Activated CD8-positive, alpha-beta memory T cell treated with anti-CD3 and anti-CD28 coated beads for 1 hour (primary cell): ENCODE measurements around the gene ANO1.
"Not testable (repeated sequence)": the region's sequence is repeated elsewhere in the genome, so short reads cannot be mapped to it uniquely, and the experiment has no call there.

ENCODE experiments used
- DNase-seq, 2 donors: peaks; one replicate each; pipeline ENCODE4 v3.0.0-alpha.2; 2020; ENCODE audit warnings: low read depth in 1 of 2; ENCODE audit errors: extremely low read depth in 1 of 2

Gene ANO1

DNA sequence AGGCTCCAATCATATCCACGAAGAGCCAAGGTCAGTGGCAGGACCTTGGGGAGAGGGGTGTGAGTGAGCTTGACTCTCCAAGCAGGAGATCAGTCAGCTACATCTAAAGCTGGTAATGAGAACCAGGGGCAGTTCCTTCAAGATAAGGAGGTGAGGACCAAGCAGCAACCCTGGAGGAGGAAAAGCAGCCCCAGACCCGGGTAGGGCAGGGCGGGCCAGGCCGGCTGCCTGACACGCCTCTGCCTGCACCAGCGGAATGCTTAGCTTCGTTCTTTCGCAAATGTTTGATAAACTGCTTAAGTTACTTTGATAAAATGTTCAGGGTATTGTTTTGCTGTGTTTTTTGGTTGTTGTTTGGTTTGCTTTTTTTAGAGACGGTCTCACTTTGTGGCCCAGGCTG, 106.3 kb downstream of the ANO1 start:
- no peak for DNase-seq

DNA sequence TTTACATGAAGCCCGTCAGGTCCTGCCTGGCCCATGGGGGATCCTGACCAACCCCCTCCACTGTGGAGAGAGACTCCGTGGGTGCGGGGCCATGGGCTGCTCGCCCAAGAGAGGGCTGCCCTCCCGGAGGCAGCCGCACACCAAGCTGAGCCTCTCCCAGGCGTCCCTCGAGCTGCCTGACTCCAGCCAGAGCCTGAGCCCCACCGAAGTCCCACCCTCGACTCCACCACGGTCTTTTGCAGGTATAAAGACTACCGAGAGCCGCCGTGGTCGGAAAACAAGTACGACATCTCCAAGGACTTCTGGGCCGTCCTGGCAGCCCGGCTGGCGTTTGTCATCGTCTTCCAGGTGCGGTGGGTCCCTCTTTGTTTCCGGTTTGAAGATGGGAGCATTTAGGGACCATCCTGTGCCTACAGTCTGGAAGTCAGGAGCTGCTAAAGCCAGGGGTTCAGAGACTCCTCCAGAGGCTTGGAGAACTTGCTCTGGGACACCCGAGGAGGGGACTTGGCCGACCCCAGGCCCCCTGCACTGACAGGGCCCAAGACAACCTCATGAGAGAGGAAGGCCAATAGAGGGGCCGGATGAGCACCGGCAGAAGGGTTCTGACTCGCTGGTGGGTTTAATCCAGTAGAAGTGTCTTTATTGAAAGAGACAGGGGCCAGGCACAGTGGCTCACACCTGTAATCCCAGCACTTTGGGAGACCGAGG, 107.4 kb downstream of the ANO1 start:
- no peak for DNase-seq

DNA sequence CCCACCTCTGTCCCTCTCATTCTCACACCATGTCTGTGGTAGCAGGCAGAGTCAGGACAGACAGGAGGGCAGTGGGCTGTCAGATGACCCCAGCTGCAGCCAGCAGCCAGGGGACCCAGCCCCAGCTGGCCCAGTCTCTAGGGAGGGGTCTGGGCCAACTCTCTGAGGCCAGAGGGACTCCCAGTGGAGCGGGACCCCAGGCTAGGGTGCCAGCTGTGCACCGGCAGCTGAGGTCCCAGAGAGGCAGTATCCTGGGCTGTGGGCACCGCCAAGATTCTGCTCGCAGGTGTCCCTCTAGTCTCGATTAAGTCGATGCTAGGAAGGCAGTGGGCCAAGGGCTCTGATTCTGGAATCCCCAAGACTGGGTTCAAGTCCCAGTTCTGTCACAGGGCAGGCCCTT, 108.3 kb downstream of the ANO1 start:
- no peak for DNase-seq

DNA sequence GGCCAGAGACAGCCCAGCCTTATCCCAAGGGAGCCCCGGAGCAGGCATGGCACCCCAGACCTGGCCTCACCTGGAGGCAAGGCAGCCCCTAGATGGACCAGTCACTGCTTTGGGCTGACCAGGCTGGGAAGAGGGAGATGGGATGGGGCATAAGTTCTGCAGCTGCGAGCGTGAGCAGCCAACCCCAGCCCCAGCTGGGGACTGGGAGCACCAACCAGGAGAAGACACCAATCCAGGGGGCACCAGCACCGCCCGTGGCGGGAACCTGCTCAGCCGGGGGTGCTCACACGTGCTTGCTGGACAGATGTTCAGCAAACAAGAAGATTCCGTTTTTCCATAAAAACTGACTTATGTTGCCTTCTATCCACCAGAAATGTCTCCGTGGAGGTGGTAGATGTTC, 108.8 kb downstream of the ANO1 start:
- DNase-seq: no peak

DNA sequence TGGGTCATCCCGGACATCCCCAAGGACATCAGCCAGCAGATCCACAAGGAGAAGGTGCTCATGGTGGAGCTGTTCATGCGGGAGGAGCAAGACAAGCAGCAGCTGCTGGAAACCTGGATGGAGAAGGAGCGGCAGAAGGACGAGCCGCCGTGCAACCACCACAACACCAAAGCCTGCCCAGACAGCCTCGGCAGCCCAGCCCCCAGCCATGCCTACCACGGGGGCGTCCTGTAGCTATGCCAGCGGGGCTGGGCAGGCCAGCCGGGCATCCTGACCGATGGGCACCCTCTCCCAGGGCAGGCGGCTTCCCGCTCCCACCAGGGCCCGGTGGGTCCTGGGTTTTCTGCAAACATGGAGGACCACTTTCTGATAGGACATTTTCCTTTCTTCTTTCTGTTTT, 109.7 kb downstream of the ANO1 start:
- no peak for DNase-seq

DNA sequence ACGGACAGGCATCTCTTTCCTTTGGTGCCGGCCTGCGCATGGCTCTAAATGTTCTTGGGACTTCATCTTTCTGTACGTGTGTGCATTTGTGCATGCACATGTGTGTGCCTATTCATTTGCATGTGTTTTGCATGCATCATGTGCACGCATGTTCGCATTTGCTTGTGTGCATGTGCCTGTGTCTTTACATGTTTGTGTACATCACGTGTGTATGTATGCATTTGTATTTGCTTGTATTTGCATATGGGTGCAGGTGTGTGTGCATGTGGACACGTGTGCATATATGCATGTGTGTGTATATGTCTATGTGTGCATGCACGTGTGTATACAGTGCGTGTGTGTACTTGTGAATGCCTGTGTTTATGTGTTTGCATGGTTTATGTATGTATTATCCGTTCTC, 111.5 kb downstream of the ANO1 start:
- DNase-seq: no peak

DNA sequence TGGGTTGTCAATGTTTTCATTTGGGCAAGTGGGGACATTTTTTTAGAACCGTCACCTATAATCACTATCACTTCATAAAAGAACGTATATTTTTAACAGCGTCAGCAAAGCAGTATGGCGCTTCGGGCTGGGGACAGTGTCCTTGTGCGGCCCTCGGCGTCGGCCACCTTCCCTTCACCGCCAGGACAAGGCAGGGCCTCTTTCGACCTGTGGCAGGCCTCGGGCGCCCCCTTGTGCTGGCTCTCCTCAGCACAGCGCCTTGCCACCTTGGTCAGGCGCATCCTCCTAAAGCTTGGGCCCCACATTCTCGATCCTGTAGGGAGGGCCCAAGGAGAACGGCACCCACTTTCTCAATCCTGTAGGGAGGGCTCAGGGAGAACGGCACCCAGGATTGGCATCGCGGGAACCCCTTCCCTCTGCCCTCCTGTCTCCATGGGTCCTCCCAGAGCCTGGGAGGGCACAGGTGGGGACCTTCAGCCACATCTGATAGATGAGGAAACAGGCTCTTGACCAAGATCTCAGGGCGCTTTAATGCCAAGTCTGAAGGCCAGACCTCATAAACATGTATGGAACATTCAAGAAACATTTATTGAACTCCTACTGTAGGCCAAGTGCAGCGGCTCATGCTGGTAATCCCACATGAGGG, 113.5 kb downstream of the ANO1 start:
- DNase-seq: peak in 1 of 2 donors; percentile 24

DNA sequence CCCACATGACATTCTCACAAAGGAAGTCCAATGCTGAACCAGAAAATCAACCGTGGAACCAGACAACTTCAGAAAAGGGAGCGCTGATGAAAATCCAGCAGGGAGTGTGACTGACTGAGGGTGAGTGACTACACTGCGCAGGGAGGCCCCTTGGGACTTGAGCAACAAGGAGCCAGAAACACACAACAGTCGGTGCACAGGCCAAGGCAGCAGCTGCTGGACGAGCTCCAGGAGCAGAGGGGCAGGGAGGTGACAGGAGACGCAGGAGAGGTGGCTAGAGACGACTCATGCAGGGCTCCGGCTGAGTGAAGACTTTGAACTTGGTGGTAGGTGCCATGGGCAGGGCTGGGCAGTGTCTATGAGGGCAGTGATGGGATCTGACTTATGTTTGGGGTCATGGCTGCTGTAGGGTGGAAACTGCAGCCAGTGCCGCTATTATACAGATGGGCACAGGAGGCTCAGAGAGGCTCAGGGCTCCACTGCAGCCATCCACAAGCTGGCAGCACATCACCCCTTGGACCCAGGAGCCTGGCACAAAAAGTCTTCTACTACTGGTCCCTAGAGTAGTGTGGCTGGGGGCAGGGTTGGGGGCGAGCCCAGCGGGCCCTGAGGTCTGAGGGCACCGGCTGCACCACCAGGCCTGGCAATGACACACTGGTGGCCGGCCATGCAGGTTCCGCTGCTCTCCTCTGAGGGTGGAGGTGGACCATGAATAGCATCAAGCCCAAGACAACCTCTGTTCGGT, 114.7 kb downstream of the ANO1 start:
- DNase-seq: no peak

DNA sequence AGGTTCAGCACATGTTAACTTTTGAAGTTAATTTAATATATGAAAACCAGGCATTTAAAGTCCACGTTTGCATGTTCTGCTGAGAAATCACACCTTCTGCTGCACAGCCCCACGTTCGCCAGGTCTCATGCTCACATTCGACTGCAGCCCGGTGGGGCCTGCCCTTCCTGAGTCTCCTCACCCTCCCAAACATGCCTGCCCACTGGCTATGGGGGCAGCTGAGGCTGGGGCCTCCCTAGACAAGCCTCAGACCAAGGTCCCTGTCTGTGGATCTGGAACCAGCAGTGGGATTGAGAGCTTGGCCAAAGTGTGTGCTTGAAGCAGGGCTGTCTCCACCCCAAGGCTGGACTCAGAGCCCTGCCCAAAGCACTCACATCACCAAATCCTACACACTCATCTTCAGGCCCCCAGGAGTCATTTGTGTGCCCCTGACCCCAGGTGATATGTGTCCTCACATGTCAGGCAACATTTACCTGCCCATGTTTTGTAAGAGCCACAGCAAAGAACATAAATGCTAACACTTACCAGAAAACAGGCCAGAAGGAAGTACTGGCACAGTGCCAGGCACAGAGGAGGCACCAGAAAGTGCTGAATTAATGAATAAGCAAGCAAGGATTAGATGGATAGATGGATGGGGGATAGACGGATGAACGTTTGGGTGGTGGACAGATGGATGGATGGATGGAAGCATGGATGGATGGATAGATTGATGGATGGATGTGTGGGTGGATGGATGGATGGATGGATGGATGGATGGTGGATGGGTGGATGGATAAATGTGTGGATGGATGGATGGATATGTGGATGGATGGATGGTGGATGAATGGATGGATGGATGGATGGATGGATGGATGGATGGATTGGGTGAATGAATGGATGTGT, 115.5 kb downstream of the ANO1 start:
- DNase-seq: no peak

DNA sequence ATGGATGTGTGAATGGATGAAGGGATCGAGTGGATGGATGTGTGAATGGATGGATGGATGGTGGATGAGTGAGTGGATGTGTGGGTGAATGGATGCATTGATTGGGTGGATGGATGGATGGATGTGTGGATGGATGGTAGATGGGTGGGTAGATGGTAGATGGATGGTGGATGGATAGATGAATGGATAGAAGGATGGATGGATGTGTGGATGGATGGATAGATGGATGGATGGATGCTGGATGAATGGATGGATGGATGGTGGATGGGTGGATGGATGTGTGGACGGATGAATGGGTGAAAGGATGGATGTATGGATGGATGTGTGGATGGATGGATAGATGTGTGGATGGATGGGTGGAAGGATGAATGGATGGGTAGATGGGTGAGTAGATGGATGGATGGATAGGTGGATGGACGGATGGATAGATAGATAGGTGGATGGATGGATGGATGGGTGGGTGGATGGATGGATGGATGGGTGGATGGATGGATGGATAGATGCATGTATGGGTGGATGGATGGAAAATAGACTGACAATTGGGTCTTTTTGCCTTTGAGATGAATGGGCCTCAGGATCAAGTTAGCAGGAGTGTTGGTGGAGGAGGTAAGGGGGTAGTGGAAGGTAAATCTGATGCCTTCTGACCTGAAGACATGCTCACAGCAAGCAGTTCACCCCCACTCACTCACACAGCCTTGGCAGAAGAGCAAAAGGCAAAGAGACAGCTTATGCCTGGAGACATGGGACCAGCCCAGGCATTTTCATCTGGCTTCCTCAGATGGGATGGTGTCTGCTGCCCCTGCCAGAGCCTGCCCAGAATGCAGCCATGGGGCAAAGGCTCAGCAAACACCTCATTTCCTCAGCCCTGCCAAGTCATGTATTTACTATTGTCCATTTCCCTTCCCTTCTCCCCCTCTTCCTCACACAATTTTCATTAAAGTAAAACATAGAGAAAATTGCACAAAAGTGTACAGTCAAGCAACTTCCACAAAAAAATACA, 117.0 kb downstream of the ANO1 start:
- DNase-seq: no peak

DNA sequence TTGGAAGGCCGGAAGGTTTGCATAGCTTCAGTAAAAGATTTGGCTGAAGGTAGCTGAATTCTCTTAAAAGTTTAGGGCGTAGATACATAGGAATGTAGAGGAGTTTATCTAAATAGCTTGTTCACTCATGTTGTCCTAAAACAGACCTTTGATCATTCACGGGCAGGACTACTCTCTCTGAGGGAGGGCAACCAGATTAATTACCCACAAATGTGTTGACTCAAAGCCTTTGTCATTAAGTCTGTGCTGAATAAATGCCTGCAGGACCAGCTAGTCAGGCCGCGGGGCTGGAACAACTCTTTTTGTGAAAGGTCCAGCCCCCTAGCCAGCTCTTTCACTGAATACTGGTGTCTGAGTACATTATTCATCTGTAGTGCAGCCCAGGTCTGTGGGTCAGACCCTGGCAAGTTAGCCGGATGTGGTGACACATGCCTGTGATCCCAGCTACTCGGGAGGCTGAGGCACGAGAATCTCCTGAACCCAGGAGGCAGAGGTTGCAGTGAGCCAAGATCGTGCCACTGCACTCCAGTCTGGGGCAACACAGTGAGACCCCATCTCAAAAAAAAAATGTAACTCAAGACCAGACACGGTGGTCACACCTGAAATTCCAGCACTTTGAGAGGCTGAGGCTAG, 122.2 kb downstream of the ANO1 start:
- no peak for DNase-seq

DNA sequence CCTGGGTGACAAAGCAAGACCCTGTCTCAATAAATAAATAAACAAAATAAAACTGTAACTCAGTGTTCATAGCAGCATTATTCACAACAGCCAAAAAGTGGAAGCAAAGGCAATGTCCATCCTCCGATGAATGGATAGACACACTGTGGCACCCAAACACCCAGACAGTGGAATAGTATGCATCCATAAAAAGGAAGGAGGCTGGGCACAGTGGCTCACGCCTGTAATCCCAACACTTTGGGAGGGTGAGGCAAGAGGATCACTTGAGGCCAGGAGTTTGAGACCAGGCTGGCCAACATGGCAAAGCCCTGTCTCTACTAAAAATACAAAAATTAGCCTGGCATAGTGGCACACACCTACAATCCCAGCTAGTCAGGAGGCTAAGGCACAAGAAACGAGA, 122.9 kb downstream of the ANO1 start:
- not testable (repeated sequence) for DNase-seq

DNA sequence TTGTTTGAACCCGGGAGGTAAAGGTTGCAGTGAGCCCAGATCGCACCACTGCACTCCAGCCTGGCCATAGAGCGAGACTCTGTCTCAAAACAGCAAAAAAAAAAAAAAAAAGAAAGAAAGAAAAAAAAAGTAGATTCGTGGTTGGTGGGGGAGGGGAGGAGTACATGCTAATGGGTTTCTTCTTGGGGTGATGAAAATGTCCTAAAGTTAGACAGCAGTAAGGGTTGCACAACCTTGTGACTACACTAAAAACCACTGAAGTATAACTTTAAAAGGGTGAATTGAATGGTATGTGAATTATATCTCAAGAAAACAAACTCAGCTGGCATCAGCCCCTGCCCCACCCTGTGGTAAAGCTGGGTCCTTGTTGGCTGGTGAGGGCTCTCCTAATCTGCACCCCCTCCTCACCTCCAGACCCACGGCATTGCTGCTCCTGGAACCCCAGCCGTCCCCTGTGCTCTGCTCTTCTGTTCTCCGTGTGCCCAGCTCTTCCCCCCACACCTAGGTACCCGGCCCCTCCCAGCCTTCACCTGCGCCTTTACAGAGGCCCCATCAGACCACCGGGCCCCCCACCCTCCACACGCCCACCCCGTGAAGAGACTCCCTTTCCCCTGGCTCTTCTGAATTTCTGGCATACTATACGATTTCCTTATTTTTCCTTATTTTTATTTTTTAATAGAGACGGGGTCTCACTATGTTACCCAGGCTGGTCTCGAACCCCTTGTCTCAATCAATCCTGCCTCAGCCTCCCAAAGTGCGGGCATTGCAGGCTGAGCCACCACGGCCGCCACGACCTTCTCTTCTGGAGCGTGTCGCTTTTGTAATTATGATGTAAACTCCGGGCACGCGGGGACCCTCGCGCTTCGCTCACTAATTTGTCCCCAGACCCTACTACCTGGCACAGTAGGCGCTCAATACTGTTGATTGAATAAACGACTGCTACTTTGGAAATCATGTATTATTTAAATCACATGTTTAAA, 124.1 kb downstream of the ANO1 start:
- DNase-seq: no peak

DNA sequence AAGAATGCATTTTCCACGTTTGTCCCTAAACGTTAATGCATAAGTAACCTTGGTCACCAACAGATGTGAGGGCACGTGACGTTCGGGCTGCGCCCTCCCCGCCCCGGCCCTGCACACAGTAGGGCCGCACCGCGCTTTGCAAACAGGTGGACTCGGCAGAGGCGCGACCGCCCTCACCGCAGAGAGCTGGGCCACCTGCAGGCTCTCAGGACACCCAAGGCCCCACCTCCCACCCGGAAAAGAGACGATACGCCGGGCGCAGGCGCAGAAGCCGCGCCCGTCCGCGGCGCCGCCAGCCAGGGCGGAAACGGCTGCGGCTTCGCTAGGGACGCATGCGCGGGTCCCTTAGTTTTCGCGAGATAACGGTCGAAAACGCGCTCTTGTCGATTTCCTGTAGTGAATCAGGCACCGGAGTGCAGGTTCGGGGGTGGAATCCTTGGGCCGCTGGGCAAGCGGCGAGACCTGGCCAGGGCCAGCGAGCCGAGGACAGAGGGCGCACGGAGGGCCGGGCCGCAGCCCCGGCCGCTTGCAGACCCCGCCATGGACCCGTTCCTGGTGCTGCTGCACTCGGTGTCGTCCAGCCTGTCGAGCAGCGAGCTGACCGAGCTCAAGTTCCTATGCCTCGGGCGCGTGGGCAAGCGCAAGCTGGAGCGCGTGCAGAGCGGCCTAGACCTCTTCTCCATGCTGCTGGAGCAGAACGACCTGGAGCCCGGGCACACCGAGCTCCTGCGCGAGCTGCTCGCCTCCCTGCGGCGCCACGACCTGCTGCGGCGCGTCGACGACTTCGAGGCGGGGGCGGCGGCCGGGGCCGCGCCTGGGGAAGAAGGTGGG, 125.0 kb downstream of the ANO1 start, which contains the start of gene FADD:
Gene FADD, plus strand, starts transcription at position 377 of the 831 bp plus-strand sequence. Its CDS starts 164 bp downstream, at position 541.
- DNase-seq: peak; percentile 80 to 81

DNA sequence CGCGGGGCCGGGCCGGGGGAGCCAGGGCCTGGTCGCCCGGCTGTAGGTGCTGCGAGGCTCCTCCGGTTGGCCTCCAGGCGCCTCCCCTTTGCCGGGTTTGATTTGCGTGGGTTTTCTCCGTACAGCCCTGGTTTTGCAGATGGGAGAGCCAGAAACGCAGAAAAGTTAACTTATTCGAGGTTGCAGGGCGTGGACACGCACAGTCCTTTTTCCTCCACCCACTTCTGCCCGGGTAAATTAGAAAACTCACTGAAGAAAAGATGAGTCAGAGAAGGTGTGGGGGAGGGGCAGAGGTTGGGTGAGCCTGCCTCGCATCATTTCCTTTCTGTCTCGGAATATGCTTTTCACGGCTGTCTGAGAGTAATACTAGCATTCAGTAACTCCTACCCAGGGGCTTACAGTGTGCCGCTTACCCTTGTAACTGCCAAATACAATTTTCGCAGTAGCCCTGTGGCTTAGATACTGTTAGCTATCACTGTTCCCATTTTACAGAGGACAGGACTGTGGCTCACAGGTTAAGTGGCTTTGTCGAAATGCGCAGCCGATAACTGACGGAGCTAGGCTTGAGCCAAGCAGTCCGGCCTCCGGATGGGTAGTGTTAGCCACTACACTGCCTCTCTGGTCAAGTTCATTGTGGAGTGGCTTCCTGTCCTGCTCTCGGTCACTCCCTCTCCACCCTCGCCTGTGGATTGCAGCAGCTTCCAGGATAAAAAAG, 125.8 kb downstream of the ANO1 start:
- DNase-seq: peak; percentile 77 to 89

DNA sequence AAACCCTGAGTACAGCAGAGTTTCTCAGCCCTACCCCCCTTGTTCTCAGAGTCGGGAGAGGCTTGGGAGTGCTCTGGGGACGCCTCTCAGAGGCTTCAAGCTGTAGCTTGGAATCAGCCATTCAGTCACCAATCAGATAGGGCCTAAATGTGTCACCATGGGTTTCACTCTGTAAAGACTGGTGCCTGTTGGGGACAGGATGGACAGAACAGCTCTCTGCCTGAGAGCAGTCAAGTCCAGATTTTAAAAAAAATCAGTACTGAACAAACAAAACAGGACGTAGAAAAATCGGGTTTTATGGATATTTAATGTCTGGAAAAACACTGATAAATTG, 126.3 kb downstream of the ANO1 start:
- DNase-seq: no peak
